Frontal cortex (tissue), 4 donors: ENCODE measurements around the gene CHPF. TPM values are rescaled to one million over a fixed set of nuclear protein-coding genes. Genes with fewer than 3 reads are reported as not detected.

Experiments used
- DNase-seq, 2 donors: peaks; one replicate each; pipeline ENCODE4 v3.0.0; 2012; ENCODE audit warnings: low spot score in 2 of 2
- FAIRE-seq: peaks from 2 replicates; lab custom pipeline; 2012; peaks lifted over from hg19 to GRCh38; lab: Jason Lieb, UNC
- total RNA-seq: library from RNA; depleted of rRNA; stranded (reverse); fragments of >200 nt; gene quantifications from one replicate; pipeline ENCODE4 v1.2.3, GENCODE V29; 2014
- donor health status: control.
- donor health status: control.
- donor health status: control.

The CHPF gene
- total RNA-seq, 1 donor from 2014 or later: 24.1 TPM

DNA sequence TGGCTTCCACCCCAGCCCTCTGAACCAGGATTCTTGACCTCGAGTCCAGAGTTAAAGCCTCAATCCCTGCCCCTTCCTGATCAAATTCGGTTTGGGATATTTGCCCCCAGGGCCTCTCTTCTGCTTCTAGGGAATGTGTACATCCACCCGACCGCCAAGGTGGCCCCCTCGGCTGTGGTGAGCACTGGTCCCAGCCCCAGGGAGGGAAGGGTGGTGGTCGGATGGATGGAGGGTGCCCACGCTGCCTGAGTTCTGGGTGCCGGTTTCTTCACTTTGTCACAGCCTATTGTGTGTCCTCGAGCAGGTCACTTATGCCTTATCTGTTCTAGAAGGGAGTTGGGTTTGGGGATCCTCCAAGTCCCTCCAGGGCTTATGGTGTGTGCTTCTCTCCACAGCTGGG is 38.0 kb downstream of the CHPF start:
- FAIRE-seq (no peak), DNase-seq (no peak)

DNA sequence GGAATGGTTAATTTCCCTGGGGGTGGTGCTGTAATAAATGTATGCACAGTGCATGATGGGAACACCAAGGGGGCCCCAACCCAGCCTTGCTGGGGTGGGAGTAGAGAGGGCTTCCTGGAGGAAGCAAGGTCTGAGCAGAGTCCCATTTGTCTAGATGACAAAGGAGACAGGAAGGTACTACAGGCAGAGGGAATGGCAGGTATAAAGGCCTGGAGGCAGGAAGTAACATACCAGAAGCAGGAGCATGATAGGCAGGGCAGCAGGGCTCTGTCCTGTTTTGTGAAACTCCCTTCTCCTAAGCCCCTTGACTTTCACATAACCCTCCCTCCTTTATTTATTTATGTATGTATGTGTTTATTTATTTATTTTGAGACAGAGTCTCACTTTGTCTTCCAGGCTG is 41.0 kb downstream of the CHPF start:
- FAIRE-seq (no peak), DNase-seq (no peak)

DNA sequence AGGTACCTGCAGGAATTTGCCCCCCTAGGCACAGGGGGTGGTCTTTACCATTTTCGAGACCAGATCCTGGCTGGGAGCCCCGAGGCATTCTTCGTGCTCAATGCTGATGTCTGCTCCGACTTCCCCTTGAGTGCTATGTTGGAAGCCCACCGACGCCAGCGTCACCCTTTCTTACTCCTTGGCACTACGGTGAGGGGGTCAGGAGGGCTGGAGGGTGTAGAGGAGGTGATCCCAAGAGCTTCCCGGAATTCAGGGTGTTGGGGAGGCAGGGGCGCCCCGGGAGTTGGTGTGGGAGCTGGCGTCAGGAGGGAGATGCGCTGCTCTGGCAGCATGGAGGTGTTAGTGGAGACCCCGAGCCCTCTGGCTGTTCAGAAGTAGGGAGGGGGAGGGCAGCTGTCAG is 41.8 kb downstream of the CHPF start:
- DNase-seq (no peak), FAIRE-seq (no peak)

GRCh38 chr2:219500135-219500534 is 43.5 kb downstream of the CHPF start:
- DNase-seq: no peak
- FAIRE-seq: no peak

DNA sequence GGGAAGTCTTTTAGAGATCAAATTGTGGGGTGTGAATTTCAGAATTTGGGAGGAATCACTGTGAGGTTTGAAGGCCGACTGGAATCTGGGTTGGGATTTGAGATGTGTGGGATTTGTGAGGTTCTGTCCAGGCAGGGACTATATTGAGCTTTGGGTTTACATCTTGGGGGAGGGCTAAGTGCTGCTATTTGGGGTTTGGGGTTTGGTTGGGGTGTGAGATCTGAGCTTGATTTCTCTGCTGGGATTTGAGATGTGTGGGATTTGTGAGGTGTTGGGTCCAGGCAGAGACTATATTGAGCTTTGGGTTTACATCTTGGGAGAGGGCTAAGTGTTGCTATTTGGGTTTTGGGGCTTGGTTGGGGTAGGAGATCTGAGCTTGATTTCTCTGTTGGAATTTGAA is 44.1 kb downstream of the CHPF start:
- DNase-seq: no peak
- no peak for FAIRE-seq

DNA sequence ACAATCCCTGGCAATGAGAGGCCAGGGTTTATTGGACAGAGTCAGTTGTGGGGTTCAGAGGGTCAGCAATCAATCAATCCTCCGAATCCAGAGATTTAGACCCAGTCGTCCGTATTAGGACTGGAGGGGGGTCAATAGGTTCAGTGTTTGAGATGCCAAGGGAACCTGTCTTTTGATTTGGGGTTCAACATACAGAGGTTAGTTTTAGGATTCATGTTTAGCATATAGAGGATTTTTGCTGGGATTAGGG is 44.6 kb downstream of the CHPF start:
- FAIRE-seq: no peak

DNA sequence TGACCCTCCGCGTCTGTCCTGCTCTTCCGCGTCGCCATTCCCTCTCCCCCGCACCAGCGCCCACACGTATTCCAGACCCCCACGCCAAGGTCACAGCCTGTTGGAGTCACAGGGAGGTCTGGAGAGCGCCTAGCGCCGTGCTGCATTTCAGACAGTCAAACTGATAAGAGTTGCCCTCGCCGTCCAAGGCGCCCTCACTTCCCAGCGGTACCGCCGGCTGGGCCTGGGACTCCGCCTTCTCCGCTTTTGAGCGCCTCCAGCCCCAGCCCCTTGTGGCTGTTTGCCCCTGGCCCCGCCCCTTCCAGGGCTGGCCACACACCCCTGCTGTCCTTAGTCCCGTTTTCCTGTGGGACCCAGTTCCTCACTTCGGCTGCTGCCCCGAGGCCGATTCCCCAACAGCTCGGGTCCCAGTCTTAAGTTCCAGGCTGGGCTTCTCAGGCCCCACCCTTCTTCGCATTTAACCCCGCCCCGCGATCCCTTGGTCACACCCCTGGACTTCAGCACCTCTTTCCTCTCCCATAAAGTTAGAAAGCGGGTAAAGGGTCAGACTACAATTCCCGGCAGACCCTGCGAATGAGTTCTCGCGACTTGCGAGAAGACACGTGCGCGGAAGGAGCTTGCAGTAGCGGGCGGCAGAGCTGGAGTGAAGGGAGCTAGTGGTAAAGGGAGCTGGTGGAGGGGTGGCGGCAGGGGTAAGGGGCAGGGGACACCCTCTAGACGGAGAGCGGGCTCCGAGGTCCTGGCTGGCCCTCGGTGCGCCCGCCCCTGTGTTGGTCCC is 45.1 kb downstream of the CHPF start, which contains the start of gene GMPPA:
TSS of gene GMPPA (plus strand) at position 612 of the 778 bp plus-strand sequence. CDS start 1,085 bp downstream, outside the sequence.
- no peak for FAIRE-seq

More for the DNA sequence above, 44.6 kb downstream of the CHPF start:
- DNase-seq: no peak

GRCh38 chr2:219497495-219498279 is 45.9 kb downstream of the CHPF start:
- FAIRE-seq: no peak
- peak; percentile 77 to 82 for DNase-seq

More for the DNA sequence above, 45.1 kb downstream of the CHPF start, which contains the start of gene GMPPA:
- peak; percentile 92 to 97 for DNase-seq

GRCh38 chr2:219496825-219497494 is 46.6 kb downstream of the CHPF start:
- FAIRE-seq (no peak), DNase-seq (no peak)

DNA sequence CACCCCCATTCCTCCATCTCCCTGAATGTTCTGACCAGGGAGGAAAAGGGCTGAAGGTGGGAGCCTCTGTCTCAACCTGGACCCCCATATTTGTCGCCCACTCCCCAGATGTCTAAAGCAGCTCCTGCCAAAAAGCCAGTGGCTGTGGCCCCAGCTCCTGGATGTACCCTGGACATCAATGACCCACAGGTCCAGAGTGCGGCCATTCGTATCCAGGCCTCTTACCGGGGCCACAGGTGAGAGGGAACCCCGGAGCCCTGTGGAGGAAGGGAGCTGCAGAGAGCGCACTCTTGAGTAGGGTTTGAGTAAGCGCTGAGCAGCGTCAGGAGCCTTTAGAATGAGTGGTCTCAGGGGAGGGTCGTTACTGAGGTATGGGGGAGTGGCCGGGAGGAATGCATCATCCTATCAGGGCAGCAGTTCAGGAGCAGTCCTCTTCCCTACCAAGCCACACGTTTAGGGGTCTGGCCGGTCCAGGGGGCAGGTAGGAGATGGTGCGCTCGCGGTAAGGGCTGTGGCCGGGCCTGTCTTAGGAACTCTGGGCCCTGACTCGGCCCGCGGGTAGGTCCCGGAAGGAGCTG is 47.3 kb downstream of the CHPF start:
- DNase-seq (no peak), FAIRE-seq (no peak)

DNA sequence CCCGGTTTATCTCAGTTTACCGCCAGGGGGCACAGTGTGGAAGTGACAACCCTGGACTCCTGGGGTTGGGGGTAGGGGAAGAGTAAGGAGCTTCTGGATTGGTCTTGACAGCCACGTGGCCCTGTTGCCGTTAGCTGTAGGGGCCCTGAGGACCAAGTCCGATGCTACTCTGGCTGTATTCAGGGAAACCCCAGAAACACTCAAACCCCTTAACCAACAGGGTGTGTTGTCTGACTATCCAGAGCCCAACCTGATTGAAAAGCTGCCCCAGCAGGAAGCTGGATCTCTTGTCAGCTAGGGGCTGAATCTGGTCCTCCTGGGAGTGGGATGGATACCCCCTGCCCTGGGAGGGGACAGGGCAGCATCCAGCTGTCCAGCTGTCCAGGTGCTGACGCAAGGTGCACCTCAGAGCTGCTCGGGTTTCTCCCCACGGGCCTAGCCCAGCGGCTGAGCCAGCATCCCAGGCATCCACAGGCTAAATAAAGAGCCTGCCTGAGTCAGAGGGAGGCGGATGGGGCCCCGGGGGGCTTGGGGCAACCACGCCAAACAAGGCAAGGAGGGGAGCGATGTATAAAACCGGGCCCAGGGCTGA is 48.0 kb downstream of the CHPF start:
- no peak for FAIRE-seq
- peak; percentile 78 to 85 for DNase-seq

GRCh38 chr2:219494952-219495530 is 48.6 kb downstream of the CHPF start:
- FAIRE-seq: no peak

DNA sequence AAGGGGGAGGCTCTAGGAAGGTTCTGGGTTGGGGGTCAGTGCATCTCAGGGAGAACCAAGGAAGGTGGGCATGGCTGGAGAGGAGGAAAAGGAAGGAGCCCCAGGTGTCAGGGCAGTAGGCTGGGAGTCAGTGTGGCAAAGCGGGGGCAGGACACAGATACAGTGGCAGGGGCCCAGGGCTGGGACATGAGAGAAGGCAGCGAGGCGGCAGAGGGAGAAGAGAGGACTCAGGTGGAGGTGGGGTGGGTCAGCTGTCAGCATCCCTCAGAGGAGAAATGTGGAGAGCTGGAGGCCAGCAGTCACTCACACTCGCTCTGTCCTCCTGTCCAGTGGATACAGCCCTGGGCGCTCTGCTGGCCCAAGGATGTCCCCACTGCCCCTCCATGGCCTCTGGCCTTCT is 50.5 kb downstream of the CHPF start:
- FAIRE-seq (no peak), DNase-seq (no peak)

More at GRCh38 chr2:219494952-219495530, 48.6 kb downstream of the CHPF start:
- DNase-seq: no peak

DNA sequence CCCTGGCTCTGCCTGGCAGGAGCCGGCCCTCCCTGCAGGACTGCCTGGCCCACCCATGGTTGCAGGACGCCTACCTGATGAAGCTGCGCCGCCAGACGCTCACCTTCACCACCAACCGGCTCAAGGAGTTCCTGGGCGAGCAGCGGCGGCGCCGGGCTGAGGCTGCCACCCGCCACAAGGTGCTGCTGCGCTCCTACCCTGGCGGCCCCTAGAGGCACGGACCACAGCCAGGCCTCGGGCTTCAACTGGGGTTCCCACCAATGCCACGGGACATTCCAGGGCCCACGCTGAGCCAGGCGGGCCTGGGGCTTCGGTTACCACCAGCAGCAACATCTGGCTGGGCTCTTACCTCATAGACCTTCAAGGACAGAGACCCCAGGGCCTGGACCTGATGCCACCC is 51.0 kb downstream of the CHPF start:
- FAIRE-seq (no peak), DNase-seq (no peak)

- DNase-seq: no peak
- no peak for FAIRE-seq
Observed at GRCh38 chr2:219491278-219491963, 52.2 kb downstream of the CHPF start.

DNA sequence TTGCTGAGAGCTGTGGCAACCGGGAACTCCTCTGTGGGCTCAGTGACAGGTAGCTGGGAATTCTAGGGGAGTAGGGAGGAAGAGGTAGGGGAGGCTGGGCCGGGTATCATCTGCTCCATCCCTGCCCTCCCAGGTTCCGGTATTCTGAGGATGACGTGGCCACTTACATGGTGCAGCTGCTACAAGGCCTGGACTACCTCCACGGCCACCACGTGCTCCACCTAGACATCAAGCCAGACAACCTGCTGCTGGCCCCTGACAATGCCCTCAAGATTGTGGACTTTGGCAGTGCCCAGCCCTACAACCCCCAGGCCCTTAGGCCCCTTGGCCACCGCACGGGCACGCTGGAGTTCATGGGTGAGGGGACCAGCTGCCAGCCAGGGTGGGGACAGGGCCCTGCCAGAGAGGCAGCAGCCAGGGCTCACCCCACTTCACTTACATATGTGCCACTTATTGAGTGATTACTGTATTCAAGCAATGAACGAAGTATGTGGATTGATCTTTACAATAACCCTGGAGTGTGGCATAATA is 52.9 kb downstream of the CHPF start:
- FAIRE-seq: no peak
- no peak for DNase-seq

GRCh38 chr2:219490186-219490585 is 53.4 kb downstream of the CHPF start:
- DNase-seq (no peak), FAIRE-seq (no peak)

DNA sequence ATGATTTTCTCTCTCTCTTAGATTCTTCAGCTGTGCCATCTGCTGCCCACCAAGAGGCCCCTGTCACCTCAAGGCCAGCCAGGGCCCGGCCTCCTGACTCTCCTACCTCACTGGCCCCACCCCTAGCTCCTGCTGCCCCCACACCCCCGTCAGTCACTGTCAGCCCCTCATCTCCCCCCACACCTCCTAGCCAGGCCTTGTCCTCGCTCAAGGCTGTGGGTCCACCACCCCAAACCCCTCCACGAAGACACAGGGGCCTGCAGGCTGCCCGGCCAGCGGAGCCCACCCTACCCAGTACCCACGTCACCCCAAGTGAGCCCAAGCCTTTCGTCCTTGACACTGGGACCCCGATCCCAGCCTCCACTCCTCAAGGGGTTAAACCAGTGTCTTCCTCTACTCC is 54.3 kb downstream of the CHPF start:
- FAIRE-seq: no peak
- DNase-seq: no peak
